ENCODE results near the gene CAMTA1. TPM values are rescaled to one million over a fixed set of nuclear protein-coding genes. Genes with fewer than 3 reads are reported as not detected.

The CAMTA1 gene
- polyA plus RNA-seq, 1 donor from 2014 or later = 162 TPM

DNA sequence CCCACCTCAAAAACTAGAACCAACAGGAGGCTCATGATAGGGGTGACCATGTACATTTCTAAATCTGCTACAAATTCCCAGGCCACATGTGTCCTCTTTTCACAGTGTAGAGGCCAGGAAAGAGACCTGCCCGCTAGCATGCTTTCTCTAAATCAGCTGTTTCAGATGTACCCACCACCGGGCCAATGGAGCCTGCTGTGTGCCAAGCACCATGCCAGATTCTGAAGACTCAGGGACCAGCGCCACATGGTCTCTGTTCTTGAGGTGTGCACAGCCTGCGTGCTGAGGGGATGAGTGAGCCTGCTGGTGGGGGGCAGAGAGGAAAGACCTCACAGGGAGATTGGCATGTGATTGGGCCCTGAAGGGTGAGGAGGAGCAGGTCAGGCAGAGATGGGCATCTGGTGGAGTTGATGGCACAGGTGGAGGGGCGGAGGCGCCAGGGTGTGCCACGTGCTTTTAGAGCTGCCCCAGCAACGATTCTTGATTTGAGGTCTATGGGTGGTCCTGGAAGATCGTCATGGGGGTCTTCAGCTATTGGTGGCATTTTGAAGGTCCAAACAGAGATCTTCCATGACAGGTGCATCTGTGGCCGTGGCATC, 500.7 kb downstream of the CAMTA1 start:
- Histone ChIP-seq H3K4me3 (ENCODE audit: low read length) (no peak overlapping the region), H4K20me1 (ENCODE audit: insufficient read depth) (no peaks in the 10 kb centered on the region), H3K27me3 (ENCODE audit: insufficient read depth, low read depth, low read length) (no peaks in the 10 kb centered on the region), H3K4me2 (ENCODE audit: low read length) (no peak overlapping the region), H3K27ac (ENCODE audit: low read length) (no peak overlapping the region), H3F3A (ENCODE audit: insufficient read depth, low read length, poor library complexity, severe bottlenecking) (no peaks in the 10 kb centered on the region), H3K79me2 (replicated peaks; ENCODE audit: insufficient read depth, low read length) (no peaks in the 10 kb centered on the region), H3K9me2 (ENCODE audit: insufficient read depth, low read length) (no peaks in the 10 kb centered on the region), H2AFZ (ENCODE audit: low read depth, low read length) (no peak overlapping the region), H3K9ac (ENCODE audit: low read length) (no peak overlapping the region), H3K9me3 (ENCODE audit: low read length) (no peaks in the 10 kb centered on the region), H3K36me3 (ENCODE audit: insufficient read depth, low read length) (no peaks in the 10 kb centered on the region)
- TF ChIP-seq TAF1 (IDR thresholded peaks at IDR 0.05; ENCODE audit: low read depth) (no peak), MXI1 (conservative IDR thresholded peaks at IDR 0.05; ENCODE audit: poor library complexity, severe bottlenecking) (no peak), POLR2AphosphoS5 (IDR thresholded peaks at IDR 0.05) (no peak), SMC3 (conservative IDR thresholded peaks at IDR 0.05; ENCODE audit: poor library complexity) (no peak), EP300 (conservative IDR thresholded peaks at IDR 0.05; ENCODE audit: poor library complexity, severe bottlenecking) (no peak), EZH2 (IDR thresholded peaks at IDR 0.05; ENCODE audit: borderline replicate concordance, insufficient read depth, low read length, poor library complexity, severe bottlenecking) (no peak), RAD21 (conservative IDR thresholded peaks at IDR 0.05) (no peak)
- TF ChIP-seq, protein P1, sequence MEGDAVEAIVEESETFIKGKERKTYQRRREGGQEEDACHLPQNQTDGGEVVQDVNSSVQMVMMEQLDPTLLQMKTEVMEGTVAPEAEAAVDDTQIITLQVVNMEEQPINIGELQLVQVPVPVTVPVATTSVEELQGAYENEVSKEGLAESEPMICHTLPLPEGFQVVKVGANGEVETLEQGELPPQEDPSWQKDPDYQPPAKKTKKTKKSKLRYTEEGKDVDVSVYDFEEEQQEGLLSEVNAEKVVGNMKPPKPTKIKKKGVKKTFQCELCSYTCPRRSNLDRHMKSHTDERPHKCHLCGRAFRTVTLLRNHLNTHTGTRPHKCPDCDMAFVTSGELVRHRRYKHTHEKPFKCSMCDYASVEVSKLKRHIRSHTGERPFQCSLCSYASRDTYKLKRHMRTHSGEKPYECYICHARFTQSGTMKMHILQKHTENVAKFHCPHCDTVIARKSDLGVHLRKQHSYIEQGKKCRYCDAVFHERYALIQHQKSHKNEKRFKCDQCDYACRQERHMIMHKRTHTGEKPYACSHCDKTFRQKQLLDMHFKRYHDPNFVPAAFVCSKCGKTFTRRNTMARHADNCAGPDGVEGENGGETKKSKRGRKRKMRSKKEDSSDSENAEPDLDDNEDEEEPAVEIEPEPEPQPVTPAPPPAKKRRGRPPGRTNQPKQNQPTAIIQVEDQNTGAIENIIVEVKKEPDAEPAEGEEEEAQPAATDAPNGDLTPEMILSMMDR (IDR thresholded peaks at IDR 0.05; ENCODE audit: poor library complexity, severe bottlenecking) = no peak
- TF ChIP-seq, protein P2, sequence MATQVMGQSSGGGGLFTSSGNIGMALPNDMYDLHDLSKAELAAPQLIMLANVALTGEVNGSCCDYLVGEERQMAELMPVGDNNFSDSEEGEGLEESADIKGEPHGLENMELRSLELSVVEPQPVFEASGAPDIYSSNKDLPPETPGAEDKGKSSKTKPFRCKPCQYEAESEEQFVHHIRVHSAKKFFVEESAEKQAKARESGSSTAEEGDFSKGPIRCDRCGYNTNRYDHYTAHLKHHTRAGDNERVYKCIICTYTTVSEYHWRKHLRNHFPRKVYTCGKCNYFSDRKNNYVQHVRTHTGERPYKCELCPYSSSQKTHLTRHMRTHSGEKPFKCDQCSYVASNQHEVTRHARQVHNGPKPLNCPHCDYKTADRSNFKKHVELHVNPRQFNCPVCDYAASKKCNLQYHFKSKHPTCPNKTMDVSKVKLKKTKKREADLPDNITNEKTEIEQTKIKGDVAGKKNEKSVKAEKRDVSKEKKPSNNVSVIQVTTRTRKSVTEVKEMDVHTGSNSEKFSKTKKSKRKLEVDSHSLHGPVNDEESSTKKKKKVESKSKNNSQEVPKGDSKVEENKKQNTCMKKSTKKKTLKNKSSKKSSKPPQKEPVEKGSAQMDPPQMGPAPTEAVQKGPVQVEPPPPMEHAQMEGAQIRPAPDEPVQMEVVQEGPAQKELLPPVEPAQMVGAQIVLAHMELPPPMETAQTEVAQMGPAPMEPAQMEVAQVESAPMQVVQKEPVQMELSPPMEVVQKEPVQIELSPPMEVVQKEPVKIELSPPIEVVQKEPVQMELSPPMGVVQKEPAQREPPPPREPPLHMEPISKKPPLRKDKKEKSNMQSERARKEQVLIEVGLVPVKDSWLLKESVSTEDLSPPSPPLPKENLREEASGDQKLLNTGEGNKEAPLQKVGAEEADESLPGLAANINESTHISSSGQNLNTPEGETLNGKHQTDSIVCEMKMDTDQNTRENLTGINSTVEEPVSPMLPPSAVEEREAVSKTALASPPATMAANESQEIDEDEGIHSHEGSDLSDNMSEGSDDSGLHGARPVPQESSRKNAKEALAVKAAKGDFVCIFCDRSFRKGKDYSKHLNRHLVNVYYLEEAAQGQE (IDR thresholded peaks at IDR 0.05; ENCODE audit: borderline replicate concordance) = no peak

DNA sequence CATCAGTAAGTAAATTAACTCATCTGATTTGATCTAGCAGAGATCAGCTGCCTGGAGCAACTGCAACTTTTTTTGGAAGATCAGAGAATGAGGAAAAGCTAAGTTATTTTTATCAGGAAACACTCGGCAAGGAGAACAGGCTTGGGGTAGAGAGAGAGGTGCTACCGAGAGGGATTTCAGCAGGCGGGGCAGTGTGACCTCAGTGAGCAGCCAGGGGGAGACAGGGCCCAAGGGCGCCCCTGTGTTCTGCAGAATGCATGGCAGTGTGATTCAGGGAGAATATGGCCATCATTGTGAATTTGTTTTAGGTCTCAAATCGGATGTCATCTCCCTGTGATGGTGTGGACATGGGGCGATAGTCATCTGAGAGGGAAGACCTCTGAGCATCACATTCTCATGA, 501.8 kb downstream of the CAMTA1 start:
- H3F3A ChIP-seq (ENCODE audit: insufficient read depth, low read length, poor library complexity, severe bottlenecking) = no peaks in the 10 kb centered on the region

More for the DNA sequence above, 501.8 kb downstream of the CAMTA1 start:
- TF ChIP-seq EZH2 (IDR thresholded peaks at IDR 0.05; ENCODE audit: borderline replicate concordance, insufficient read depth, low read length, poor library complexity, severe bottlenecking) = no peak
- TF ChIP-seq RAD21 (conservative IDR thresholded peaks at IDR 0.05) = no peak
- no peak for TF ChIP-seq POLR2AphosphoS5 (IDR thresholded peaks at IDR 0.05)
- no peak for TF ChIP-seq MXI1 (conservative IDR thresholded peaks at IDR 0.05; ENCODE audit: poor library complexity, severe bottlenecking)
- TF ChIP-seq EP300 (conservative IDR thresholded peaks at IDR 0.05; ENCODE audit: poor library complexity, severe bottlenecking) = no peak
- TF ChIP-seq, protein P2 (IDR thresholded peaks at IDR 0.05; ENCODE audit: borderline replicate concordance) = no peak
- TF ChIP-seq SMC3 (conservative IDR thresholded peaks at IDR 0.05; ENCODE audit: poor library complexity) = no peak
- TF ChIP-seq TAF1 (IDR thresholded peaks at IDR 0.05; ENCODE audit: low read depth) = no peak
- TF ChIP-seq, protein P1 (IDR thresholded peaks at IDR 0.05; ENCODE audit: poor library complexity, severe bottlenecking) = no peak
- no peaks in the 10 kb centered on the region for H3K9me2 ChIP-seq (ENCODE audit: insufficient read depth, low read length)
- H2AFZ ChIP-seq (ENCODE audit: low read depth, low read length) = no peak overlapping the region
- H4K20me1 ChIP-seq (ENCODE audit: insufficient read depth) = no peaks in the 10 kb centered on the region
- H3K4me2 ChIP-seq (ENCODE audit: low read length) = no peak overlapping the region
- H3K79me2 ChIP-seq (replicated peaks; ENCODE audit: insufficient read depth, low read length) = no peaks in the 10 kb centered on the region
- no peak overlapping the region for H3K4me3 ChIP-seq (ENCODE audit: low read length)
- no peaks in the 10 kb centered on the region for H3K27me3 ChIP-seq (ENCODE audit: insufficient read depth, low read depth, low read length)
- H3K36me3 ChIP-seq (ENCODE audit: insufficient read depth, low read length) = no peaks in the 10 kb centered on the region
- no peak overlapping the region for H3K27ac ChIP-seq (ENCODE audit: low read length)
- no peaks in the 10 kb centered on the region for H3K9me3 ChIP-seq (ENCODE audit: low read length)
- H3K9ac ChIP-seq (ENCODE audit: low read length) = no peak overlapping the region

All from neural cell (in vitro differentiated cells).